Right lobe of liver (tissue), 6 donors: Measurements from ENCODE around the gene NR2F1-AS1. TPM values are rescaled to one million over a fixed set of nuclear protein-coding genes. Genes with fewer than 3 reads are reported as not detected.

Experiments used
- ATAC-seq, 4 donors: fragments of 200-7000 bp; cut with Tn5 transposase; one replicate each; pipeline ENCODE4 v1.9.1; 2020; ENCODE audit warnings: mild to moderate bottlenecking in 4 of 4, moderate library complexity in 4 of 4
- DNase-seq, 3 donors: peaks; one replicate each; pipeline ENCODE4 v3.0.0-alpha.2; 2020
- H3K27ac ChIP-seq, 3 donors: fragments of 200-600 bp; one replicate each; pipeline ENCODE4 v1.8.0; 2022
- H3K27me3 ChIP-seq, 2 donors: fragments of 200-600 bp; one replicate each; pipeline ENCODE4 v1.8.0; 2022
- H3K36me3 ChIP-seq, 4 donors: fragments of 200-600 bp; sonication (generic) in 1 of 4; one replicate each; pipeline versions ENCODE4 v1.5.1 to v1.8.0; 2017 to 2022; ENCODE audit warnings: control low read depth in 1 of 4
- H3K4me1 ChIP-seq, 4 donors: fragments of 200-600 bp; sonication (generic) in 1 of 4; one replicate each; pipeline versions ENCODE4 v1.5.1 to v1.8.0; 2017 to 2022; ENCODE audit warnings: control low read depth in 1 of 4
- H3K4me3 ChIP-seq, 3 donors: fragments of 200-600 bp; one replicate each; pipeline ENCODE4 v1.8.0; 2022
- H3K9me3 ChIP-seq, 4 donors: fragments of 200-600 bp; sonication (generic) in 1 of 4; one replicate each; pipeline versions ENCODE4 v1.5.1 to v1.8.0; 2017 to 2022; ENCODE audit warnings: control low read depth in 1 of 4
- POLR2A ChIP-seq: fragments of 450-650 bp; IDR thresholded peaks from one replicate; pipeline ENCODE4 v1.6.1; 2017; ENCODE audit warnings: antibody characterized with exemption, mild to moderate bottlenecking
- WGBS: methylation state at CpG from one replicate; pipeline ENCODE4 v1.1.6; 2018; ENCODE audit warnings: low coverage, low lambda C conversion rate; ENCODE audit not compliant: insufficient coverage; ENCODE audit errors: missing lambda C conversion rate; 5-methylcytosine and 5-hydroxymethylcytosine counted together
- intact Hi-C, 2 donors: fragments of 100-400 bp; cut with DNase I; formaldehyde crosslinking; loops; one replicate each; pipeline versions ENCODE4 v1.11.2 to v1.14.1; 2022
- total RNA-seq, 6 experiments: library from RNA; depleted of rRNA in 2 of 6; stranded (reverse); fragments of >200 nt in 2 of 6; fragmentation: NEBNext Ultra II Directional in 3 of 6; extraction: Animal tissue kit (Norgen Biotek cat#: 25700) in 3 of 6; gene quantifications; one replicate each; pipeline versions ENCODE4 v1.1.0 to v1.2.4, GENCODE V29; 2016 to 2023
- TF ChIP-seq, protein P1 (sequence below), 4 donors: fragments of 200-600 bp in 3 of 4; fragments of 450-650 bp in 1 of 4; IDR thresholded peaks; one replicate each; pipeline versions ENCODE4 v1.5.1 to v1.8.0; 2016 to 2022; ENCODE audit warnings: antibody characterized with exemption in 4 of 4, mild to moderate bottlenecking in 2 of 4
- donor health status: DM: no; HTN: yes; CAD: no.
- donor health status: DM: no; HTN: no; CAD: no.
- donor health status: DM: no; HTN: no; CAD: no.
- donor health status: DM: no; HTN: yes; CAD: no.
- donor health status: DM: no; HTN: yes; CAD: no.

NR2F1-AS1 gene
- total RNA-seq, 6 experiments from 2014 or later: 1.2 to 3.8 (median 2.3) TPM

DNA sequence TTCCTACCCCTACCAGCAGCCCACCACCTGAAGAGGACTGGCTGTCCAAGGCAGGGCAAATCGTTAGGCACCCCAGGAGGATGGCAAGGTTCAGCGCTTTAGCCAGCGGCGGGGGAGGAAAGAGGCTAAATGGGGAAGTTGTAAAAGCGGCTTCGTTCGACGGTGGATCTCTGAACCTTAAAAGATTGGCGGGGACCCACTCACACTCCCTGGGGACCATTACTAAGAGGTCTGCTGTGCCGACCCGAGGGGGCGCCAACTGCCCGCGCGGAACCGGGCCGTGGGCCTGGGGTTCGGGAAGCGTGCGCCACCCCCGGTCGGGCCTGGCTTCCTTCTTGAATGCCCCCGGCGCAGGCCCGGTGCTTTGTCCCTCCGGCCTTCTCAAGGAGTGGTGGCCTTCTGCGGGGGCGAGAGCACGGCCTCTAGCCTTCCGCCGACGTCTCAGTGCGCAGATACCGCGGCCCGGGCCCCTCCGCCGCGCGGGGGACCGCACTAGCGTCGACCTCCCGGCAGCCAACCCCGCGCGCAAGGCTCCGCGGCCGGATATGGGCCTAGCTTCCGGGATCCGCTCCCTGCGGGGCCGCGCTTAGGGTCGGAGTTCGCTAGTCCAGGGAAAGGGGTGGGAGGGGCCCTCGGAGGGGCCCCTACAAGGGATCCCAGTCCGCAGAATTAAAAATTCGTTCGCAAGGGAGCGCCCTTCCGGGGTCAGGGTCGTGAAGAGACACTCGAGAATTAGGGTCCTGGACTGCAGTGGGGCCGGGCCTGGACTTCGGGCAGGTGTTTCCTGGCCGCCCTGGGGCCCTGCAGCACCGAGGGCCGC, 10.5 kb downstream of the NR2F1-AS1 start:
- Histone ChIP-seq H3K4me1 (peaks cover 0 to 10% (median 0%) of the 10 kb centered on the region in 4 donors), H3K36me3 (no peaks in the 10 kb centered on the region), H3K27me3 (peaks cover 0 to 19% of the 10 kb centered on the region in 2 donors), H3K27ac (no peak overlapping the region), H3K9me3 (no peaks in the 10 kb centered on the region), H3K4me3 (no peak overlapping the region)
- WGBS: 38% methylated on average over 14 of the region's 70 CpGs
- ATAC-seq (peak in 2 of 4 donors; percentile 13 to 27), DNase-seq (peak in 1 of 3 donors; percentile 22)
- intact Hi-C loops: no loop called here
- no peak for TF ChIP-seq POLR2A
- TF ChIP-seq, protein P1, sequence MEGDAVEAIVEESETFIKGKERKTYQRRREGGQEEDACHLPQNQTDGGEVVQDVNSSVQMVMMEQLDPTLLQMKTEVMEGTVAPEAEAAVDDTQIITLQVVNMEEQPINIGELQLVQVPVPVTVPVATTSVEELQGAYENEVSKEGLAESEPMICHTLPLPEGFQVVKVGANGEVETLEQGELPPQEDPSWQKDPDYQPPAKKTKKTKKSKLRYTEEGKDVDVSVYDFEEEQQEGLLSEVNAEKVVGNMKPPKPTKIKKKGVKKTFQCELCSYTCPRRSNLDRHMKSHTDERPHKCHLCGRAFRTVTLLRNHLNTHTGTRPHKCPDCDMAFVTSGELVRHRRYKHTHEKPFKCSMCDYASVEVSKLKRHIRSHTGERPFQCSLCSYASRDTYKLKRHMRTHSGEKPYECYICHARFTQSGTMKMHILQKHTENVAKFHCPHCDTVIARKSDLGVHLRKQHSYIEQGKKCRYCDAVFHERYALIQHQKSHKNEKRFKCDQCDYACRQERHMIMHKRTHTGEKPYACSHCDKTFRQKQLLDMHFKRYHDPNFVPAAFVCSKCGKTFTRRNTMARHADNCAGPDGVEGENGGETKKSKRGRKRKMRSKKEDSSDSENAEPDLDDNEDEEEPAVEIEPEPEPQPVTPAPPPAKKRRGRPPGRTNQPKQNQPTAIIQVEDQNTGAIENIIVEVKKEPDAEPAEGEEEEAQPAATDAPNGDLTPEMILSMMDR (IDR thresholded peaks at IDR 0.05): no peak

DNA sequence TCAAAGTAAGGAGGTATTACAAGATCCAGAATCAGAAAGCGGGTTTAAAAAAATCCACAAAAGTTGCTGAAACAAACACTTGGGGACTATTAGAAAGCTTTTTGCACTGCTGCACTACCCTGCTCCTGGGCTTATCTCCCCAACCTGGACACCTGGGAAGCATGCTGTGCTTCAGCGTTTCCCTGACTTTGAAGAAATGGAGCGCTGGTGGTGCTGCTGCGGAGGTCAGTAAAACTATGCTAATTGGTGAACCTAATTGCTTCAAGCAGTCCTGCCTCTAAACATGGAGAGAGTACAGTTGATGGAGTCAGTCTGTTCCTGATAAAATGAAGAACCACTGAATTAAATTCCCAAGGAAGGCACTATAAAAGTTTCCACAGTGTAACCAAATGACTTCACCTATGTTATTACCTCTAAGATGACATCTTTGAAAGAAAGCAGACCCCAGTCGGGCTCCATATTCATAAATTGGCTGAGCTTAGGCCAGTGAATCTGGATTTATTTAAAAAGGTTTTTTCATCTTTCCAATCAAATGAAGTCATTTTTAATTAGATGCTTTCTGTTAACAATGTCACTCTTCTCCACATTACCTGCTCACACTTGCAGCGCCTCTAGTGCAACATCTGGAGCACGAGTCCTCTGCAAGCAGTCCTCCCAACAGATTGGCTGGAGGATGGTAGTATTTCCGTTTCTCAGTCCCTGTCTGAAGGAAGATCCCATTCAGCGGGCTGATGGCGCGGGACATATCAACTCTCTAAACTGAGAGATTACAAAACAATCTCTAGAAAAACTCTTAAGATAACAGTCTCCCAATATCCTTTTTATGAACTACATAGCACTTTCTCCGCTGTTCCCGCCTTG, 11.5 kb downstream of the NR2F1-AS1 start:
- ATAC-seq: no peak
- Histone ChIP-seq H3K4me1 (peaks cover 0 to 10% (median 0%) of the 10 kb centered on the region in 4 donors), H3K9me3 (no peaks in the 10 kb centered on the region), H3K4me3 (no peak overlapping the region), H3K27me3 (peaks cover 0 to 19% of the 10 kb centered on the region in 2 donors), H3K36me3 (no peaks in the 10 kb centered on the region), H3K27ac (no peak overlapping the region)
- no peak for DNase-seq
- WGBS: 62% methylated on average over 12 of the region's 13 CpGs
- no peak for TF ChIP-seq POLR2A
- TF ChIP-seq, protein P1 (IDR thresholded peaks at IDR 0.05): no peak
- intact Hi-C loops: no loop called here

DNA sequence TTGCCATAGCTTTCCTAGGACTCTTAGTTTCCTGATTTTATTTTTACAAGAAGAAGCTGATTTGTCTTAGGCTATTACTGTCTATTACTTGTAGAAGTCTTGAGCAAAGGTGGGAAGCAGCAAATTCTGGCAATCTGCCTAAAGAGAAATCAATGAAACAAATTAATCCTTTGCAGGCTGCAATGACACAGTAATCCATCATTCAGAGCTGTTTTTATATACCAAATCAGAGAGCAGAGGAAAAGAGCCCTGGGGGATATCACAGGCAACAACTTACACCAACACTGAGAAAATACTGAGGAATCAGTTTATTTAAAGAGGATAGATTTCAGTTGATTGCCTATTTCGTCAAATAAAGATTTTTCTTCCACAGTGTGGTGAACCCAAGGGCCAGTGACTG, 13.6 kb downstream of the NR2F1-AS1 start:
- Histone ChIP-seq H3K27ac (no peak overlapping the region), H3K4me3 (no peak overlapping the region), H3K27me3 (peaks cover 0 to 15% of the 10 kb centered on the region in 2 donors), H3K9me3 (no peaks in the 10 kb centered on the region), H3K4me1 (peaks cover 0 to 7% (median 0%) of the 10 kb centered on the region in 4 donors), H3K36me3 (no peaks in the 10 kb centered on the region)
- DNase-seq (no peak), ATAC-seq (no peak)
- intact Hi-C loops: no loop called here
- TF ChIP-seq, protein P1 (IDR thresholded peaks at IDR 0.05): no peak
- no peak for TF ChIP-seq POLR2A
- 45% methylated on average over 1 of the region's 1 CpG for WGBS

DNA sequence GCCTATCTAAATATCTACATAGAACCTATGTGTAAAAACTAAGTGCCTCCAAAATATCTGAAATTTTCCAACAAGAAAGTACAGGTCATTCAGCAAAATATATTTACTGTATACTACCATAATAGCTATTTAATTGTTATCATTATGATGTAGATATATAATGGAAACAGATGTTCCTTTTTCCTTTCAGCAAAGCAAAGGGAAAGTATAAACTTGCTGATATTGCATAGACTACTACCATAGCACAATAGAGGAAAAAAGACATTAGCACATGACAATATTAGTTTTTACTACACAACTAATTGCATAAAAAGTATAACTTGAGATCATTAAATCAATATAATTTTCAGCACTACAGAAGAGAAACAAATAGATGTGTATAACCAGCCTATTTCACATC, 14.9 kb downstream of the NR2F1-AS1 start:
- intact Hi-C loops: no loop called here
- Histone ChIP-seq H3K27me3 (peaks cover 0 to 15% of the 10 kb centered on the region in 2 donors), H3K27ac (no peak overlapping the region), H3K9me3 (no peaks in the 10 kb centered on the region), H3K4me1 (no peaks in the 10 kb centered on the region), H3K4me3 (no peak overlapping the region), H3K36me3 (no peaks in the 10 kb centered on the region)
- DNase-seq: no peak
- TF ChIP-seq, protein P1 (IDR thresholded peaks at IDR 0.05): no peak
- TF ChIP-seq POLR2A: no peak
- ATAC-seq: no peak
